Omental fat pad (tissue), 4 donors: Measurements from ENCODE around the gene AFG3L2. TPM values are rescaled to one million over a fixed set of nuclear protein-coding genes. Genes with fewer than 3 reads are reported as not detected.

ENCODE experiments used
- ATAC-seq: fragments of 150-250 bp; one replicate; pipeline ENCODE4 v1.9.1; 2016; ENCODE audit warnings: mild to moderate bottlenecking, moderate library complexity; ENCODE audit not compliant: low FRiP score
- DNase-seq: peaks from one replicate; pipeline ENCODE4 v3.0.0-alpha.2; 2019; ENCODE audit warnings: low spot score
- CTCF ChIP-seq, 3 donors: fragments of 450-650 bp; IDR thresholded peaks; one replicate each; pipeline ENCODE4 v1.5.1; 2016 to 2017; ENCODE audit warnings: antibody characterized with exemption in 3 of 3, mild to moderate bottlenecking in 3 of 3, moderate library complexity in 2 of 3
- total RNA-seq, 4 donors: library from RNA; depleted of rRNA; stranded (reverse); fragments of >200 nt; gene quantifications; one replicate each; pipeline ENCODE4 v1.1.0, GENCODE V29; 2016

Gene AFG3L2
- total RNA-seq, 4 donors from 2014 or later, result 36.4 to 64.0 (median 40.1) TPM

GRCh38 chr18:12313530-12314245 is 63.3 kb downstream of the AFG3L2 start:
- no peak for DNase-seq
- no peak for TF ChIP-seq CTCF (IDR thresholded peaks at IDR 0.05)
- ATAC-seq, result no peak

GRCh38 chr18:12312976-12313375 is 64.1 kb downstream of the AFG3L2 start:
- TF ChIP-seq CTCF (IDR thresholded peaks at IDR 0.05), result no peak
- DNase-seq (no peak), ATAC-seq (no peak)

- no peak for TF ChIP-seq CTCF (IDR thresholded peaks at IDR 0.05)
- ATAC-seq (no peak), DNase-seq (no peak)
These were observed 66.3 kb downstream of the AFG3L2 start for GRCh38 chr18:12310762-12311161.

- TF ChIP-seq CTCF (IDR thresholded peaks at IDR 0.05), result no peak
- ATAC-seq, result no peak
These were observed 67.3 kb downstream of the AFG3L2 start for GRCh38 chr18:12309683-12310198.

GRCh38 chr18:12308386-12309100 is 68.5 kb downstream of the AFG3L2 start:
- peak; percentile 91 for ATAC-seq

More at GRCh38 chr18:12309683-12310198, 67.3 kb downstream of the AFG3L2 start:
- DNase-seq, result no peak

GRCh38 chr18:12307701-12308385 is 69.2 kb downstream of the AFG3L2 start, which contains the start of gene TUBB6:
TUBB6 (plus strand) TSS chr18:12308241; CDS start chr18:12308293, 52 bp downstream.
- peak; percentile 46 for DNase-seq
- ATAC-seq, result peak; percentile 83
- no peak for TF ChIP-seq CTCF (IDR thresholded peaks at IDR 0.05)

More at GRCh38 chr18:12308386-12309100, 68.5 kb downstream of the AFG3L2 start:
- DNase-seq, result peak; percentile 42
- TF ChIP-seq CTCF (IDR thresholded peaks at IDR 0.05), result no peak
